HG03066 (cell line): ENCODE measurements around the gene TRMT2A.
A peak's percentile ranks its signal among the peaks of the same experiment; 100 is the strongest.
"Not testable (repeated sequence)": the region's sequence is repeated elsewhere in the genome, so short reads cannot be mapped to it uniquely, and the experiment has no call there.

Experiments used
- ATAC-seq: cut with Tn5 transposase; IDR thresholded peaks from one replicate; pipeline ENCODE4 v1.9.1; 2021; ENCODE audit warnings: low read depth; ENCODE audit not compliant: unreplicated experiment

TRMT2A gene

DNA sequence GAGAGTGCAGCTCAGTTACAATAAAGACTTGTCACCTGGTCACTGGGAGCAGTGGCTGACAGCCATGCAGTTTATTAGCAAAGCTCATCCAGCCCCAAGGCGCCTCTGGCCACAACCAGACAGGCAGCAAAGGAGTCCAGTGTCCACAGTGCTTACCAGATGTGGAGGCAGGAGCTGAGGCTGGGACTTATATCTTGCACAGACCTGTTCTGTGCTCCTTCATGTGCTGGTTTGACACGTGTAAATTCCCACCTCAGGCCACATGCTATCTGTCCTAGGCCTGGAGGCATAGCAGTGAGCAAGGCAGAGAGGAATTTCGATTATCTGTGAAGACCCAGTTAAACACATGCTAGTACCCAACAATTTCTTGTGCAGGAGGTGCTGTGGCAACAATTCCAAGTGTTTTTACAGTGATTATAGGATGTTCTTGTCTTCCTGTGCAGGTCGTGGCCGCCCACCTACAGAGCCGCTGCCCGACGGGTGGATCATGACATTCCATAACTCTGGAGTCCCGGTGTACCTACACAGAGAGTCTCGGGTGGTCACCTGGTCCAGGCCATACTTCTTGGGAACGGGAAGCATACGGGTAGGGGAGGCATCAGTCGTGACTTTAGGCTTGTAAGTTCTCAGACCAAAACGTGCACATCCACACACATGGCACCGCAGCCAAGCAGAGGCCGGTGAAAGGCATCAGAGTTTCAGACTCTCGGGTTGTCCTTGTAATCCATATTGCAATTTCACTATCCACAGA lies 27.6 kb downstream of the TRMT2A start:
- ATAC-seq, result no peak

DNA sequence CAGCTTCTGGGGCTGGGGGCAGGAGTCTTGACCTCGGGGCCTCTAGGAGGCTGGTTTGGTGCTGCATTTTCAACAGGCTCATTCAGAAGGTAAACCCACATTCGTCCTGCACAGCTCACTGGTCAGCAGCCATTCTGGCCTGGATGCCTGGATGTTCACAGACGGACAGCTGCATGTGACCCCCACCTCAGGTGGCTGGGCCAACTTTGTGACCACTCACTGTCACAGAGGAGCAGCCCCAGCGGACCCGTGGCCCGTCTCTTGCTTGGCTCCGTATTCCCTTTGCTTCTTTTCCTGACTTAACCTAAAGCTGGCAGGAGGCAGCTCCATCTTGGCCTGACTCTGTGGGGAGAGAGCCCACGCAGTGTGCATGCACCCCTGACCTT lies 28.8 kb downstream of the TRMT2A start:
- no peak for ATAC-seq

DNA sequence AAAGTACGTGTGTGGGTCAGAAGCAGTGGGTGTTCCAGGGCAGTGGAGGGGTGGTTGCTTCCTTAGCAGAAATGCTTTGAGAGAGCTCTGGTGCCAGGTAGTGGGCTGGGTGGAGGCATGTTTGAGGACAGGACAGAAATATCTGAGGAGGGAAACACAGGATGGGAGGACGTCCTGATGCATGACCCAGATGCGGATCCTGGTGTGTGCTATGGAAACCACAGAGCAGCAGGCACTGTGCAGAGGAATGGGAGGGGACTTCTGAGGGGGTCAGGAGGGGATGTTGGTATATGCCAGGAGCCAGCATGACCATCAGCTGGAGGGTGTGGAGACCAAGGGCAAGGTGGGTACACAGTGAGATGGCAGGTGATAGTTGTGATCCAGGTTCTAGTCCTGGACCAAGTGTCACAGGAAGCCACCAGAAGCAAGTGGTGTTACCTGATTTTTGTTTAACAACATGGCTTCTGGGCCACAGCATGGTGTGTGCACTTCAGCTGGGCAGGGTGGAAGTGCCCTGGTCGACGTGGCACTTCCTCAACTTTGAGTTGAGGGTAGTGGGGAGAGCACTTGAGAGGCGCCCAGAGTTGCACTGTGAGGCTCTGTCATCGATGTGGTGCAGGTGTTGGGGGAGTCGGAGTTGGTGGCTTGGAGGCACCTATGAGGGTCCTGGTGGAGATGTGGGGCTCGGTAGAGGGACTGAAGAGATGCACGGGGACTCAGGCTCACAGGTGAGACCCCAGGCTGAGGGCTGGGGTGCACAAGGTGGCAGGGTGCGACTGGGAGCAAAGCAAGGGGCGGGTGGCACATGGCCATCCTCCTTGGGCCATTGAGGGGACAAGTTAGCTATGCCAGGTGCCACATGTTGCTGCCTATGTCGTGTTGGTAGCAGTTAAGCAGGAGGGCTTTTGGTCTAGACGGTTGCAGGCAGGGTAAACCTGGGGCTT lies 29.4 kb downstream of the TRMT2A start:
- ATAC-seq, result no peak

DNA sequence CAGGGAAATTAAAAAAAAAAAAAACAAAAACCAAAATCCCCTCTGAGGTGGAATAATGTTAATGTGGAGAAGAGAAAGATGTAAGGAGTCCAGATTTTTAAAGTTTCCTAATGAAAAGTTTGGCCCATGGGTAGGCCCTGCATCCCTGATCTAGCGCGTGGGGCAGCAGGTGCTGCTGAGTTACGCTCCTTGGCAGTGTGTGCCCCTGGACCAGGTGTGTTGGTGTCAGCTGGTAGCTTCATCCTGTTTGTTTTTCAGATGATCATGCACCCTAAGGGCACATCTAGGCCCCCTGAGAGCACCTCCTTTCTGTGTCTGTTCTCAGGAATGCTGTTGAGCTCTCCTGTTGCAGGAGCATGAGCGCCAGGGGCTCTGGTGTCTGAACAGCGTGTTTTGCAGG lies 30.3 kb downstream of the TRMT2A start:
- ATAC-seq, result no peak

DNA sequence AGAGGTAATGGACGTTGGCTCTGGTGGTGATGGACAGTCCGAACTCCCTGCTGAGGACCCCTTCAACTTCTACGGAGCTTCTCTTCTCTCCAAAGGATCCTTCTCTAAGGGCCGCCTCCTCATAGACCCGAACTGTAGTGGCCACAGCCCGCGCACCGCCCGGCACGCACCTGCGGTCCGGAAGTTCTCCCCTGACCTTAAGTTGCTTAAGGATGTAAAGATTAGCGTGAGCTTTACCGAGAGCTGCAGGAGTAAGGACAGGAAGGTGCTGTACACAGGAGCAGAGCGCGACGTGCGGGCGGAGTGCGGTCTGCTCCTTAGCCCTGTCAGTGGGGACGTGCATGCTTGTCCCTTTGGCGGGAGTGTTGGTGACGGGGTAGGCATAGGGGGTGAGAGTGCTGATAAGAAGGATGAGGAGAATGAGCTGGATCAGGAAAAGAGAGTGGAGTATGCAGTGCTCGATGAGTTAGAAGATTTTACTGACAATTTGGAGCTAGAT lies 30.9 kb downstream of the TRMT2A start:
- ATAC-seq, result no peak

DNA sequence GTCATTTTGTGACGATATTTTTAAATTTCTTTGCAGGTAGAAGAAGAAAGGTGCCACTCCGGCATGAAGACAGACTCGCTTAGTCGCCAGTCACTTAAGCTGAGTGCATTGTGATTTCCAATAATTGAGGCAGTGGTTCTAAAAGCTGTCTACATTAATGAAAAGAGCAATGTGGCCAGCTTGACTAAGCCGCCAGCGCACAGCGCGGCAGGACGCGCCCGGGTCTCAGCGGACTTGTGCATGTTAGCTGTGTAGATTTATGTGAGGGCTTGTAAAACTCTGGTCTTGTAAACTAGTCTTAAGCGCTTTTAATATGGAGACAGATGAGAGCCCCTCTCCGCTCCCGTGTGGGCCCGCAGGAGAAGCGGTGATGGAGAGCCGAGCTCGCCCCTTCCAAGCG lies 31.4 kb downstream of the TRMT2A start:
- ATAC-seq, result no peak

DNA sequence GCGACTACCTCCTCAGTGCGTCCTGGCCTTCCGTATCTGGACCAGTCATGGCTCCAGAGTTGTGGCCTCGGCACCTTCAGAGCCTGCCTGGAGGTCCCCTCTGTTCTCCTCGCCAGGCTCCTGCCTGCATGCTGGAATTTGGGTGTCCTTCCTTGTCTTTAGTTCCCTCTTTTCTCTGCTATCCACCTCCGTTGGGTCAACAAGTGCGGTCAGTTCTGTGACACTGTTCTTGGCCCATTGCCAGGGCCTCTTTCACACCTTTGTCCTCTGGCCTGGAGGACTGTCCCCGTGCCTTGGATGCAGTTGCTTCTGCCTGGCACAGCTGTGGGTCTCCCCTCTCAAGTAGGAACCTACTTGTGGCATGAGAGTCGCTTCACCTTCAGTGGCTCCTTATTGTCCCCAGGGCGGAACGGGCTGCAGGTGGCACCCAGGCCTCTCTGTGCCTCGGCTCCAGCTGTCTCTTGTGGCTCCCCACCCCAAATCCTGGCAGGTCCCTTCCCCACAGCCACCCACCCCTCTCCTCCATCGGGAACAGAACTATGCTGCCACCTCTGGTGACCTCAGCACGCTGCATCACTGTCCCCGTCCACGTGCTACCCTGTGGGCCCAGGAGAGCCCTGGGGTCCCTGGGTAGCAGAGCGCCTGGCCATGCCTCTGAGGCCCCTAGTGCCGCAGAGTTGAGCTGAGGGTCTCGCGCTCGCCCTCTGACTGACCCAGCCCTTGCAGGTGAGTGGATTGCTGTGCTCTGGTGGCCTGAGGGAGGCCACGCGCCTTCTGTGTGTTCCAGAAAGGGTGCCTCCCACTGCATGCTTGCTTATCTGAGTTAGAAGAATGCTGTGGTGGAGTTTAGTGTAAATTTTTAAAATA lies 32.2 kb downstream of the TRMT2A start:
- ATAC-seq, result no peak

DNA sequence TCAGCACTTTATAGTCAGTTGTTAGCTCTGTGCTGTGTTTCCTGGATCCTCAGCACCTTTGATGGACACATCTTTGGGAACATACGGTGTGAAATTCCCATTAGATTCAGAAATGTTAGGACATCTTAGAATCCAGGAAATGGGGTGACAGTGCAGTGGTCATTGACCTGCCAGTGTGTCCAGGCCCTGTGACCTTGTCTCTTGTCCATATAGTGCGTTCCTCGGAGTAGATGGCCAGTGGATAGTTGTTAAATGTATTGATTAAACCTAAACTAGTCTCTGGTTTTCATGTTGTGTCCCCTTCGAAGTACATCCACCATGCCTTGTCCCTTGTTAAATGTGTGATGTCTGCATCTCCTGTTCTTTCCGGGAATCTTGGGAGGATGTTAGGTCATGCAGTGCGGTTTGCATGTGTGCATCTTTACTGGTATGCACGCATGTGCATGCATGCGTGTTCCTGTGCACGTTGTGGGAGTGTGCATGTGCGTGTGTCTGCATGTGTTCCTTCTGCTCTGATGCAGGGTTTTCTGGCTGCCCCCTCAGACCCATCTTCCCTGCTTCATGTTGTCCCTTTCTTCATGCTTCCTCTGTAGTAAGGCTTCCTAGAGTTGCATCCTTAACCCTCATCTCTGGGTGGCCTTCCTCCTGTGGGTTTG lies 33.0 kb downstream of the TRMT2A start:
- ATAC-seq, result no peak

DNA sequence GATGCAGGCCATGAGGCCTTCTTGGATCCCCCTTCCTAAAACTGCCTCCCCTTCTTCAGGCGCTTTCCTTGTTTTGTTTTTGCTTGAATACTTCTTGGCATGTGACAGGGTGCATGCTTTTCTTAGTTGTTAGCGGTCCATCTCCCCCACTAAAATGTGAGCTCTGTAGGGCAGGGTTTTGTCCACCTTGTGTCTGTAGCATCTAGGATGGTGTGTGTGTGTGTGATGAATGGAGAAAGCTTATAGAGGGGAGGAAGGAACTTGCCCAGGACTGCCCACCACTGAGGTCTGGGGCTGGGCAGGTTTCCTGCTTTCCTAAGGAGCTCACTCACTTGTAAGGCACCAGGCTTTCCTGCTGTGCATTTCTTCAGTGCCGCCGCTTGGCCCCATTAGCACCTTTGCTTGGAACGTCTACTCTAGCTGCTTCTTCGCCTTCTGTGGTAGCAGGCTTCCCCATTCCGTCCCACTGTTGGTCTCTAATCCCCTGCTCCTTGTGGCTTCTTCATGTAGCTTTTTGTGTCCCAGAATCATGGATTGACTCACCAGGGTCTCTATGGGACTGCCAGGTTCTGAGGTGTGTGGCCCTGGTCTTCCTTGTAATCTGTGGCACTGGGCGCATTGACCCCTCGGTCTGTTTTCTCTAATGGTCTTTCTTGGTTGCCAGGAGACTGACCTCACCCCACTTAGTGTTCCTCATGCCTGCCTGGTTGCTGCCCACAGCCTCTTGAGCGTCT lies 33.7 kb downstream of the TRMT2A start:
- ATAC-seq, result no peak

DNA sequence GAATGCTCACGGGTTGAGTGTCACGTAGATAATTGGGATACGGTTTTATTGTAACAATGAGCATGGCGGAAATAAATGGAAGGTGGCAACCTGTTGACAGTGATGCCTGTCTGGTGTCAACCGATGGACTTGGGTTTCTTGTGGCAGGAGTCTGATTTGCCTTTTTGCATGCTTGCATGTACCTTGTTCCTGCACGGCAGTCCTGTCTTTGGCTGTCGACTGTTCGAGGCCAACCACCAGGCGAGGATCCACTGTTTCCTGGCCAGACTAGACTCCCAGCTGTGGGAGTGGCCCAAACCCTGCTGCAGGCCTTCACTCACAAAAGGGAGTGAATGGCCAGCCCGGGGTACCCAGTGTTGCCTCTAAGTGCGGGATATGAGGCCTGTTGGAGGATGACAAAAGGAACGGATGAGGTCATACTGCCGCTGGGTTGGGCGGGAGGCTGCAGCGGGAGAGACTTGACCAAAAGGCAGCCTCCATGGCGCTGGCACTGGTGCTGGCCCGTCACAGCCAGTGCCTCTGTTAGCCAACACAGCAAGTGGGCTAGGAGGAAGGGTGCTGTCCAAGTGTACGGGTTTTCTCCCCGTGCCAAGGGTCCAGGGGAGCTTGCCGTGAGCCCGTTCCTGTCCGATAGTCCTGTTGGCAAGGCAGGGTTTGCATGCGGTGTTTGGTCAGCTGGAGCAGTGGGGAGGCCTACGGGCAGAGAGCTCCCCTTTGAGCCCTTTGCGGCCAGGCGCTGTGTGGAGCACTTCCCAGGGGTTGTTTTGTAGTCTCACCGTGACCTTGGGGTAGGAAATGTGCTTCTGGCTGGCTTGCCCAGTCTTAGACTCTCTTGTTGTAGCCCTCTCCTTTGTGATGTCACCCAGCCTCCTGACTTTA lies 36.0 kb downstream of the TRMT2A start:
- no peak for ATAC-seq

DNA sequence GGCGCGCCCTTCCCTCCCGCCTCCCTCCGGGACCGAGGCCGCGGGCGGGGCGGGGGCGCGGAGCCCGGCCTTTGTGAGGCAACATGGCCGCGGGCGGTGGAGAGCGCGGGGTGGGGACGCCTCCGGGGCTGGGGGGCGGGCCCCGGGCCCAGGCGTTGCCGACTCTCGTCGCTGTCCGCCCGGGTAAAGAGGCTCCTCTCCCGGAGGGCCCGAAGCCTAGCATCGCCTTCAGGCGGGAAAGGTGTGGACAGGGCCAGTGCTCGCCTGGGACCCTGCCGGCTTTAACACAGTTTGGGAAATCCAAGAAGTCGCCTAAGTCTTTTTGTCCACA lies 36.6 kb downstream of the TRMT2A start:
- peak; percentile 50 for ATAC-seq

DNA sequence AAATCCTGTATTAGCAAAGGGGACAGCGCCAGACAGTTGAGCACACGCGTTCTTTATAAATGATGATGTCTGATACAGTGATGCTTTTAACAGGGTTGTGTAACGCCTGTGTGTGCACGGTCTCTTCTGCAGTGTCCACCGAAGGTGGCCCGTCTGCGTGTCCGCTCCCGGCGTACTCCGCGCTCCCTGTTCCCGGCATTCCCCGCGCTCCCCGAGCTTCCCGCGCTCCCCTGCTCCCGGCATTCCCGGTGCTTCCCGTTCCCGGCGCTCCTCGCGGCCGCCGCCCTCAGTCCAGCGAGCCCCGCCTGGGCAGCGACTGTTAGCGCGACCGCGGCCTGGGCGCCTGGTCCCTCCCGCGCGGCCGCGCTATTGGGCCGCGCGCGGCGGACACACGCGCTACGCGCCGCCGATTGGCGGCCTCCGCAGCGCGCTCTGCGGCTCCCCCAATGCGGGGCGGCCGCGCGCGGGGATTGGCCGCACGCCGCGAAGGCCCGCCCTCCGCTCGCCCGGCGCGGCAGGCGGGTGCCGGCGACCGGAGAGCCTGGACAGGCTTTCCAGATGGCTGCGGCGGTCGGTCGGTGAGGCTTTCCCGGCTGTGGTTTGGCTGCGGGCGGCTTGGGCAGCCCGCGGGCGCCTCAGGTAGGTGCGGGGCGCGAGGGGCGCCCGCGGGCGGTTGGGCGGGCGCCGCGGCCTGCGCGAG lies 37.1 kb downstream of the TRMT2A start, which contains the start of gene DGCR8:
TSS of gene DGCR8 (plus strand) at position 497 of the 700 bp plus-strand sequence. CDS start 5,723 bp downstream, outside the sequence.
- peak; percentile 65 for ATAC-seq

DNA sequence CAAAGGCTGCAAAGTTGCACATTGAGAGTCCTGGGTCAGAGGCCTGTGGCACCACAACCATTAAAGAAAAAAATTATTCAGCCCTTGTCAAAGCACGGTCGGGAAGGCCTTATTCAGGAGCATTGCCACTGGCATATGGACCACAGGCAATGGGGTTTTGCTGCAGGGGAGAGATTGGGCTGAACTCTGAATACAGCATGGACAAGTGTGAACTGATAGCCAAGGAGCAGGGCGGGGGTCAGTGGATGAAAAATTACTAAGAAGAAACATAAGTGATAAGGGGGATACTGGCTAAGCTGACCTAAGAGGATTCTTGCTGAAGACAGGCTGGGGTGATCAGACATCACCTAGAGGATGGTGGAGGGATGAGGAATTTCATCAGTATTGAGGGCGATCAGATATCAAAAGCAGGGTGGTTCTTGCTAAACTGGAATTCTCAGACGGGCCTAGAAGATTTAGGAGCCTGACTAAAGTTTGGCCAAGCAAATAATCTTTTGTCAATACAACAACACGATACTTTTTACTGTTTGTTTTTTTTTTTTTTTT lies 40.3 kb downstream of the TRMT2A start:
- no peak for ATAC-seq

DNA sequence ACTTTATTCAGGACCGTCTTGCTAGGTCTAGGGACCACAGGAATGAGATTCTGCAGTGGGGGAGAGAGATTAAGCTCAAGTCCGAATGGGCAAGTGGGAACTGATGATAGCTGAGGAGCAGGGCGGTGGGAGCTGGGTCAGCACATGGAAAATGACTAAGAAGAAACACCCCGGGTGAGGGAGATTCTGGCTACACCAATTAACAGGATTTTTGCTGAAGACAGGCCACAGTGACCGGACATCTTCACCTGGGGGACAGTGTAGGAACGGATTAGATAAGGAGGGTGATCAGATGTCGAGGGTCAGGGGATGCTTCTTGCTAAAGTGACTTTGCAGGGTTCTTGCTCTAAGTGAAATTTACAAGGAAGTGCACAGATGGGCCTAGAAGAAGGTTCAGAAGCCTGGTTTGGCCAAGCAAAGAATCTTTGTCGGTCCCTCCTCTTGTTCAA lies 45.5 kb downstream of the TRMT2A start:
- no peak for ATAC-seq

DNA sequence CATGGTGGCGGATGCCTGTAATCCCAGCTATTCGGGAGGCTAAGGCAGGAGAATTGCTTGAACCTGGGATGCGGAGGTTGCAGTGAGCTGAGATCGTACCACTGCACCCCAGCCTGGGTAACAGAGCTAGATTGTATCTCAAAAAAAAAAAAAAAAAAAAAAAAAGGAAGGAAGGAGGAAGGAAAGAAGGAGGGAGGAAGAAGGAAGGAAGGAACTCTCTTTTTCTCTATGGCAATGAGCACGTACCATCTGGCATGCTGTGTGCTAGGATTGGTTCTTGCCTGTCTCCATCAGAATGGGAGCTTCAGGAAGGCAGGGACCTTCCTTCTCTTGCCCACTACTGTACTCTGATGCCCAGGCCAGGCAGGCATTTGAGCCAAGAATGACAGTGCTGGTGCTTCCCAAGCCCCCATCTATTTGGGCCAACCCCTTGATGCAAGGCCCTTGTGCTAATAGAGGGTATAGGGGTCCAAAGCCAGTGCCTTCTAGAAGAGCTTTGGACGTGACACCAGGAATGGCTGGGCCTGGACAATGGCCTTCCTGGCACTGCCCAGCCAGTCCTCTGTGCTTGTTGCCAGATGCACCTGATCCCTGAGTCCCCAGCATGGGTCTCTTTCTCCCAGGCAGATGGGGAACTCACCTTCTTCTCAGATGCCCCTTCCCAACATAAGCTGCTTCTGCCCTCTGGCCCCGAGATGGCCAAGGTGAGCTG lies 47.5 kb downstream of the TRMT2A start:
- no peak for ATAC-seq

DNA sequence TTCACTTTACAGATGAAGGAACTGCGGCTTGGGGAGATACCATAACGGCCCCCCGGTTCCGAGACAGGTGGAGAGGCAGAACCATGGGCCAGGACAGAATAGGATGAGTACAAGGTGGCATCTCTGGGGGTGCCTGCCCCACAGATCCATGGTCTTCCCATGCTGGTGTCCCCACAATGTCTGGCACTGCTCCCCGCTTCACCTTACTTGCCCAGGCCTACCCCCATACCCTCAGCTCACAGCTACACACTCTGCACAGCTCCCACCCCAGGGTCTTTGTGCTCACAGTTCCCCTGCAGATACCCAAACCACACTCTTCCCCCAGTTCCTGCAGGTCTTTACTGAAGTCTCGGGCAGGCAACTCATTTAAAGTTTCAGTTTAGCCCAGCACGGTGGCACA lies 48.4 kb downstream of the TRMT2A start:
- no peak for ATAC-seq

DNA sequence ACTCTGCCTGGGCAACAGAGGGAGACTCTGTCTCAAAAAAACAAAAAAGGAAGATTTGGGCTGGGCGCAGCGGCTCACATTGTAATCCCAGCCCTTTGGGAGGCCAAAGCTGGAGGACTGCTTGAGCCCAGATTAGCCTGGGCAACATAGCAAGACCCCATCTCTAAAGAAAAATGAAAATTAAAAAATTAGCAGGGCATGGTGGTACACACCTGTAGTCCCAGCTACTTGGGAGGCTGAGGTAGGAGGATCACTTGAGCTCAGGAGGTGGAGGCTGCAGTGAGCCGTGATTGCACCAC lies 49.7 kb downstream of the TRMT2A start:
- ATAC-seq, result not testable (repeated sequence)
